ENCODE data around the gene FNDC7. TPM values are rescaled to one million over a fixed set of nuclear protein-coding genes. Genes with fewer than 3 reads are reported as not detected.
A peak's percentile ranks its signal among the peaks of the same experiment; 100 is the strongest.

Gene FNDC7
- total and polyA plus RNA-seq, 9 of the 15 experiments (the other 6 are each of a cell fraction or from before 2014, with no cell fraction given) = not detected

GRCh38 chr1:108747898-108748297 lies 35.2 kb downstream of the FNDC7 start (continued):
- TF ChIP-seq CEBPB (tag; IDR thresholded peaks at IDR 0.05) (peak; percentile 68), CHCHD3 (CRISPR knock-in tag; IDR thresholded peaks at IDR 0.05) (no peak), ZNF384 (IDR thresholded peaks at IDR 0.05; ENCODE audit: low read depth, low read length) (peak; percentile 51), SOX6 (IDR thresholded peaks at IDR 0.05) (peak; percentile 84), PBX2 (CRISPR knock-in tag; IDR thresholded peaks at IDR 0.05; ENCODE audit: low read depth) (no peak), PBX2 (tag; conservative IDR thresholded peaks at IDR 0.05; ENCODE audit: low read depth) (peak; percentile 39; the same call in 1 of the 2 replicates), MAFF (IDR thresholded peaks at IDR 0.05; ENCODE audit: low read length) (peak; percentile 24; the same call in 1 of the 2 replicates)

GRCh38 chr1:108749081-108749480 lies 36.4 kb downstream of the FNDC7 start:
- H3K9me1 ChIP-seq (ENCODE audit: control insufficient read depth, insufficient read depth, low read length) = no peaks in the 10 kb centered on the region
- WGBS (ENCODE audit: insufficient coverage, low coverage, missing lambda C conversion rate) = 70% methylated on average over 4 of the region's 4 CpGs
- DNase-seq (ENCODE audit: extremely low read depth in 1 of 4, low spot score in 3 of 4) = no peak
- ATAC-seq = no peak
- no peak overlapping the region for H2AFZ ChIP-seq (ENCODE audit: low read depth, low read length)
- no peak for TF ChIP-seq HNRNPH1 (optimal IDR thresholded peaks at IDR 0.05; ENCODE audit: low read depth, low read length)
- no peak for TF ChIP-seq POU5F1 (IDR thresholded peaks at IDR 0.05; ENCODE audit: borderline replicate concordance, low read depth, low read length, partially characterized antibody)
- no peak for TF ChIP-seq SMARCA4 (IDR thresholded peaks at IDR 0.05)
- TF ChIP-seq EP300 (IDR thresholded peaks at IDR 0.05; ENCODE audit: low read length) = no peak
- TF ChIP-seq ZNF644 (tag; IDR thresholded peaks at IDR 0.05; ENCODE audit: low read depth) = no peak
- TF ChIP-seq USF2 (CRISPR knock-in tag; IDR thresholded peaks at IDR 0.05) = no peak
- TF ChIP-seq POLR2H (tag; IDR thresholded peaks at IDR 0.05; ENCODE audit: low read depth) = no peak
- TF ChIP-seq ATF7 (IDR thresholded peaks at IDR 0.05) = no peak
- TF ChIP-seq GMEB1 (CRISPR knock-in tag; IDR thresholded peaks at IDR 0.05) = no peak
- TF ChIP-seq CREB3 (tag; conservative IDR thresholded peaks at IDR 0.05; ENCODE audit: low read depth) = no peak
- no peaks in the 10 kb centered on the region for H4K20me1 ChIP-seq (replicated peaks; ENCODE audit: control insufficient read depth, insufficient read depth, low read length)
- no peak overlapping the region for H3K9ac ChIP-seq (ENCODE audit: insufficient read depth in 1 of 2, low read depth in 2 of 2, low read length in 2 of 2)
- ChIA-PET CTCF (ENCODE audit: low intra/inter-chr PET ratio) (no interaction called here), POLR2A (interaction anchor here (0.6 kb wide), 1 partner anchor 1688 kb away, joined by 3 read pairs; no protein-coding TSS in a partner anchor)
- no peaks in the 10 kb centered on the region for H3K27me3 ChIP-seq (ENCODE audit: control insufficient read depth in 2 of 2, insufficient read depth in 2 of 2, low read length in 2 of 2)
- intact Hi-C loops (cut with micrococcal nuclease) = loop anchor here (5.0 to 10.0 kb wide), 4 partner anchors 48 to 356 kb away; partner anchors contain the start of gene GPSM2
- H3K4me1 ChIP-seq (replicated peaks in 1 of 2; ENCODE audit: control insufficient read depth in 2 of 2, insufficient read depth in 2 of 2, low read length in 2 of 2) = peaks cover 4 to 9% of the 10 kb centered on the region in 2 experiments; a peak in 4 of 5 replicates
- no peak overlapping the region for H3K4me2 ChIP-seq (ENCODE audit: insufficient read depth, low read length)
- H3K4me3 ChIP-seq = no peak overlapping the region
- BruUV-seq (replicated peaks) = no TSS peak
- H3K27ac ChIP-seq (ENCODE audit: extremely low read depth, low read depth, low read length) = no peak overlapping the region
- peaks cover 22% of the 10 kb centered on the region; the same call in 2 of the 3 replicates for H3K36me3 ChIP-seq (ENCODE audit: control insufficient read depth, insufficient read depth, low read length)
- peaks cover 26% of the 10 kb centered on the region for H3K79me2 ChIP-seq (ENCODE audit: control insufficient read depth, insufficient read depth, low read length)
- in situ Hi-C loops (cut with MboI) = no loop called here
- FAIRE-seq = no peak
- H3K9me3 ChIP-seq (replicated peaks; ENCODE audit: control insufficient read depth, insufficient read depth, low read depth, low read length) = no peaks in the 10 kb centered on the region
